HCT116 (cell line): Measurements from ENCODE around the gene TXLNB. TPM values are rescaled to one million over a fixed set of nuclear protein-coding genes. Genes with fewer than 3 reads are reported as not detected.

Source experiments
- ATAC-seq: fragments of 200-7000 bp; cut with Tn5 transposase; 2 replicates; pipeline ENCODE4 v1.9.1; 2020; ENCODE audit warnings: mild to moderate bottlenecking, moderate library complexity
- BruUV-seq: library from RNA; stranded (reverse); fragments of 400-500 nt; replicated peaks from 2 replicates; lab custom pipeline; 2021; lab: Mats Ljungman, UMichigan
- CTCF ChIA-PET: fragments of 300-600 bp; sonication (Branson Sonifier 250); formaldehyde crosslinking; loops from one replicate; lab custom pipeline; 2021; ENCODE audit warnings: antibody characterized with exemption; lab: Charles Lee
- POLR2A ChIA-PET: fragments of 300-600, 350-600 bp; sonication (Branson Sonifier 250); formaldehyde crosslinking; loops from one replicate; lab custom pipeline; 2021; ENCODE audit warnings: antibody characterized with exemption; lab: Charles Lee
- RAD21 ChIA-PET, 2 experiments: fragments of 300-600 bp; sonication (Branson Sonifier 250); formaldehyde crosslinking; loops; one replicate each; lab custom pipeline; 2023; ENCODE audit warnings: low total read pairs in 2 of 2; ENCODE audit not compliant: uncharacterized antibody in 2 of 2, unreplicated experiment in 2 of 2, low non-redundant PET in 1 of 2; lab: Charles Lee
- DNase-seq: peaks from one replicate; pipeline ENCODE4 v3.0.0-alpha.2; 2010; ENCODE audit warnings: low read depth, low spot score
- H2AFZ ChIP-seq: fragments of 200-600 bp; shearing (Covaris generic), sonication (generic); 2 replicates; pipeline ENCODE4 v1.6.1; 2017; ENCODE audit warnings: low read depth, mixed run types, mixed read lengths, antibody characterized with exemption, low read length; ENCODE audit not compliant: poor library complexity, severe bottlenecking
- H3K27ac ChIP-seq: 2 replicates; pipeline ENCODE4 v1.5.1; 2012; ENCODE audit warnings: low read depth, low read length
- H3K27me3 ChIP-seq: fragments of 200-600 bp; sonication (generic); 2 replicates; pipeline ENCODE4 v1.6.1; 2016; ENCODE audit warnings: mixed run types, low read length, mixed read lengths; ENCODE audit not compliant: insufficient read depth
- H3K36me3 ChIP-seq, 2 experiments: fragments of 200-500 bp in 1 of 2; fragments of 200-600 bp in 1 of 2; sonication (Bioruptor generic) in 1 of 2; sonication (generic) in 1 of 2; 2 replicates each; pipeline versions ENCODE4 v1.5.1 to v1.6.1; 2014 to 2016; ENCODE audit warnings: low read length in 2 of 2, inconsistent platforms in 1 of 2, mixed read lengths in 1 of 2, mixed run types in 1 of 2; ENCODE audit not compliant: insufficient read depth in 2 of 2, control insufficient read depth in 1 of 2
- H3K4me1 ChIP-seq, 2 experiments: fragments of 200-600 bp in 1 of 2; sonication (generic) in 1 of 2; 2 replicates each; pipeline versions ENCODE4 v1.5.1 to v1.6.1; 2012 to 2017; ENCODE audit warnings: low read length in 2 of 2, inconsistent platforms in 1 of 2, mild to moderate bottlenecking in 1 of 2, mixed read lengths in 1 of 2, mixed run types in 1 of 2, moderate library complexity in 1 of 2; ENCODE audit not compliant: insufficient read depth in 2 of 2, control insufficient read depth in 1 of 2
- H3K4me2 ChIP-seq: fragments of 200-600 bp; sonication (generic); 2 replicates; pipeline ENCODE4 v1.6.1; 2017; ENCODE audit warnings: mixed run types, low read length, mixed read lengths
- H3K4me3 ChIP-seq, 2 experiments: fragments of 200-600 bp in 1 of 2; sonication (generic) in 1 of 2; replicated peaks in 1 of 2; 2 replicates each; pipeline ENCODE4 v1.5.1; 2011 to 2016; ENCODE audit warnings: low read length in 2 of 2, control low read depth in 1 of 2, low read depth in 1 of 2, mild to moderate bottlenecking in 1 of 2, mixed read lengths in 1 of 2, mixed run types in 1 of 2
- H3K79me2 ChIP-seq: fragments of 200-600 bp; sonication (generic); 2 replicates; pipeline ENCODE4 v1.6.1; 2017; ENCODE audit warnings: mild to moderate bottlenecking, mixed run types, low read length, moderate library complexity, mixed read lengths; ENCODE audit not compliant: insufficient read depth
- H3K9ac ChIP-seq: fragments of 200-600 bp; sonication (generic); 2 replicates; pipeline ENCODE4 v1.6.1; 2016; ENCODE audit warnings: low read length, mixed read lengths
- H3K9me2 ChIP-seq: fragments of 200-600 bp; sonication (generic), shearing (Covaris generic); 2 replicates; pipeline ENCODE4 v1.6.1; 2017; ENCODE audit warnings: mixed run types, mild to moderate bottlenecking, moderate library complexity; ENCODE audit not compliant: insufficient read depth
- H3K9me3 ChIP-seq, 2 experiments: fragments of 200-500 bp in 1 of 2; fragments of 200-600 bp in 1 of 2; sonication (Bioruptor generic) in 1 of 2; sonication (generic) in 1 of 2; 2 replicates each; pipeline ENCODE4 v1.6.1; 2014 to 2017; ENCODE audit warnings: low read length in 2 of 2, mixed read lengths in 2 of 2, inconsistent platforms in 1 of 2, low read depth in 1 of 2, mild to moderate bottlenecking in 1 of 2, mixed run types in 1 of 2, moderate library complexity in 1 of 2; ENCODE audit not compliant: control insufficient read depth in 1 of 2, insufficient read depth in 1 of 2
- H4K20me1 ChIP-seq: fragments of 200-600 bp; sonication (generic), shearing (Covaris generic); 2 replicates; pipeline ENCODE4 v1.6.1; 2017; ENCODE audit warnings: mixed run types, mild to moderate bottlenecking, moderate library complexity; ENCODE audit not compliant: insufficient read depth
- CBX3 ChIP-seq: IDR thresholded peaks from 2 replicates; pipeline ENCODE4 v1.6.1; 2012; ENCODE audit warnings: low read depth
- EGR1 ChIP-seq: IDR thresholded peaks from 2 replicates; pipeline ENCODE4 v1.6.1; 2012; ENCODE audit warnings: low read depth
- ELF1 ChIP-seq: IDR thresholded peaks from 2 replicates; pipeline ENCODE4 v1.6.1; 2012; ENCODE audit warnings: low read depth, borderline replicate concordance
- EZH2 ChIP-seq: fragments of 200-600 bp; sonication (generic); IDR thresholded peaks from 2 replicates; pipeline ENCODE4 v1.6.1; 2017; ENCODE audit warnings: antibody characterized with exemption, mixed run types
- EZH2phosphoT487 ChIP-seq: fragments of 200-600 bp; IDR thresholded peaks from 2 replicates; pipeline ENCODE4 v1.6.1; 2018; ENCODE audit warnings: antibody characterized with exemption, borderline replicate concordance
- JUND ChIP-seq: IDR thresholded peaks from 2 replicates; pipeline ENCODE4 v1.6.1; 2012
- POLR2A ChIP-seq: IDR thresholded peaks from 2 replicates; pipeline ENCODE4 v1.7.0; 2011; ENCODE audit warnings: borderline replicate concordance; ENCODE audit not compliant: insufficient read depth, insufficient read length; ENCODE audit errors: extremely low read depth
- SP1 ChIP-seq: IDR thresholded peaks from 2 replicates; pipeline ENCODE4 v1.6.1; 2012; ENCODE audit warnings: low read depth
- TCF7L2 ChIP-seq: IDR thresholded peaks from 2 replicates; pipeline ENCODE4 v1.7.0; 2011; ENCODE audit warnings: borderline replicate concordance, inconsistent platforms; ENCODE audit not compliant: insufficient read depth, insufficient read length; ENCODE audit errors: extremely low read depth
- YY1 ChIP-seq: IDR thresholded peaks from 2 replicates; pipeline ENCODE4 v1.6.1; 2011; ENCODE audit warnings: low read length, low read depth, moderate library complexity, mild to moderate bottlenecking; ENCODE audit not compliant: insufficient replicate concordance; ENCODE audit errors: extremely low read depth
- ZFX ChIP-seq: fragments of 450-650 bp; IDR thresholded peaks from 2 replicates; pipeline ENCODE4 v1.6.1; 2017
- ZNF274 ChIP-seq: fragments of 200-500 bp; sonication (Bioruptor generic); IDR thresholded peaks from 2 replicates; pipeline ENCODE4 v1.6.1; 2014; ENCODE audit warnings: mild to moderate bottlenecking, low read depth, low read length, inconsistent platforms
- intact Hi-C: fragments of 100-400 bp; cut with micrococcal nuclease; formaldehyde crosslinking; loops from 2 replicates; pipeline ENCODE4 v1.10.0; 2022
- total RNA-seq: library from RNA; stranded (reverse); gene quantifications from one replicate; pipeline ENCODE4 v1.2.1, GENCODE V29; 2021; ENCODE audit not compliant: unreplicated experiment
- TF ChIP-seq, protein P1 (sequence below), 3 experiments: fragments of 200-600 bp in 1 of 3; sonication (generic) in 1 of 3; IDR thresholded peaks in 2 of 3; conservative IDR thresholded peaks in 1 of 3; 2 replicates each; pipeline ENCODE4 v1.5.1; 2012 to 2017; ENCODE audit warnings: low read depth in 2 of 3, low read length in 2 of 3, antibody characterized with exemption in 1 of 3, borderline replicate concordance in 1 of 3, control low read depth in 1 of 3, mild to moderate bottlenecking in 1 of 3, mixed read lengths in 1 of 3, mixed run types in 1 of 3, moderate library complexity in 1 of 3; ENCODE audit not compliant: insufficient read depth in 1 of 3
- TF ChIP-seq, protein P2 (sequence below): IDR thresholded peaks from 2 replicates; pipeline ENCODE4 v1.6.1; 2011; ENCODE audit warnings: mild to moderate bottlenecking, low read length, moderate library complexity; ENCODE audit not compliant: insufficient replicate concordance; ENCODE audit errors: extremely low read depth
- TF ChIP-seq, protein P3 (sequence below): IDR thresholded peaks from 2 replicates; pipeline ENCODE4 v1.6.1; 2012
- TF ChIP-seq, protein P4 (sequence below): IDR thresholded peaks from 2 replicates; pipeline ENCODE4 v1.6.1; 2012

Gene TXLNB
- total RNA-seq, 1 experiment from 2014 or later = 0.05 TPM

DNA sequence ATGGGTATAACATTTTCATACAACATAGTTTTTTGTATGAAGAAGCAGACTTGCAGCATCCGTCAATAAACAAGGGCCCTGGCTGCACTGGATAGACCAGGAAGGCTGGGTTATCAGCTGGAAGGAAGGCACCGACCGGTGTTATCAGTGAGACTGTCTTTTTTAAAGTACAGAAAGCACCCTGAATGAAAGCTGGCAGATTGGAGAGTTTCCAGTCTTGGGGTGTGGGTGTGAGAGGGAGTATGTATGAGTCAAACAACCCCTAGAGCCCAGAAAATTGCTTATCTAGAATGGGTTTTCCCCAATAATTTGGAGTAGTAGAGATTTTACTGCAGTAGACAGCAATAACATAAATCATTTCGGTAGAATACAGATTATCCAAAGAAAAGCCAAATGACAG is 42.4 kb downstream of the TXLNB start:
- DNase-seq (no peak), ATAC-seq (no peak)
- Histone ChIP-seq H3K27ac (no peak overlapping the region), H3K36me3 (no peaks in the 10 kb centered on the region), H3K79me2 (no peaks in the 10 kb centered on the region), H3K4me2 (no peak overlapping the region), H3K4me1 (no peaks in the 10 kb centered on the region), H3K9ac (no peak overlapping the region), H3K9me2 (no peaks in the 10 kb centered on the region; the same call in 1 of the 2 replicates), H3K9me3 (no peaks in the 10 kb centered on the region), H2AFZ (no peak overlapping the region), H3K27me3 (no peaks in the 10 kb centered on the region), H3K4me3 (no peak overlapping the region), H4K20me1 (no peaks in the 10 kb centered on the region)
- POLR2A ChIA-PET = no interaction called here
- RAD21 ChIA-PET = no interaction called here
- TF ChIP-seq ZFX = no peak
- TF ChIP-seq, protein P1, sequence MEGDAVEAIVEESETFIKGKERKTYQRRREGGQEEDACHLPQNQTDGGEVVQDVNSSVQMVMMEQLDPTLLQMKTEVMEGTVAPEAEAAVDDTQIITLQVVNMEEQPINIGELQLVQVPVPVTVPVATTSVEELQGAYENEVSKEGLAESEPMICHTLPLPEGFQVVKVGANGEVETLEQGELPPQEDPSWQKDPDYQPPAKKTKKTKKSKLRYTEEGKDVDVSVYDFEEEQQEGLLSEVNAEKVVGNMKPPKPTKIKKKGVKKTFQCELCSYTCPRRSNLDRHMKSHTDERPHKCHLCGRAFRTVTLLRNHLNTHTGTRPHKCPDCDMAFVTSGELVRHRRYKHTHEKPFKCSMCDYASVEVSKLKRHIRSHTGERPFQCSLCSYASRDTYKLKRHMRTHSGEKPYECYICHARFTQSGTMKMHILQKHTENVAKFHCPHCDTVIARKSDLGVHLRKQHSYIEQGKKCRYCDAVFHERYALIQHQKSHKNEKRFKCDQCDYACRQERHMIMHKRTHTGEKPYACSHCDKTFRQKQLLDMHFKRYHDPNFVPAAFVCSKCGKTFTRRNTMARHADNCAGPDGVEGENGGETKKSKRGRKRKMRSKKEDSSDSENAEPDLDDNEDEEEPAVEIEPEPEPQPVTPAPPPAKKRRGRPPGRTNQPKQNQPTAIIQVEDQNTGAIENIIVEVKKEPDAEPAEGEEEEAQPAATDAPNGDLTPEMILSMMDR (IDR thresholded peaks at IDR 0.05 in 2 of 3, conservative IDR thresholded peaks at IDR 0.05 in 1 of 3; ENCODE audit: borderline replicate concordance in 1 of 3, insufficient read depth in 1 of 3, low read depth in 2 of 3, low read length in 2 of 3) = no peak
- TF ChIP-seq, protein P2, sequence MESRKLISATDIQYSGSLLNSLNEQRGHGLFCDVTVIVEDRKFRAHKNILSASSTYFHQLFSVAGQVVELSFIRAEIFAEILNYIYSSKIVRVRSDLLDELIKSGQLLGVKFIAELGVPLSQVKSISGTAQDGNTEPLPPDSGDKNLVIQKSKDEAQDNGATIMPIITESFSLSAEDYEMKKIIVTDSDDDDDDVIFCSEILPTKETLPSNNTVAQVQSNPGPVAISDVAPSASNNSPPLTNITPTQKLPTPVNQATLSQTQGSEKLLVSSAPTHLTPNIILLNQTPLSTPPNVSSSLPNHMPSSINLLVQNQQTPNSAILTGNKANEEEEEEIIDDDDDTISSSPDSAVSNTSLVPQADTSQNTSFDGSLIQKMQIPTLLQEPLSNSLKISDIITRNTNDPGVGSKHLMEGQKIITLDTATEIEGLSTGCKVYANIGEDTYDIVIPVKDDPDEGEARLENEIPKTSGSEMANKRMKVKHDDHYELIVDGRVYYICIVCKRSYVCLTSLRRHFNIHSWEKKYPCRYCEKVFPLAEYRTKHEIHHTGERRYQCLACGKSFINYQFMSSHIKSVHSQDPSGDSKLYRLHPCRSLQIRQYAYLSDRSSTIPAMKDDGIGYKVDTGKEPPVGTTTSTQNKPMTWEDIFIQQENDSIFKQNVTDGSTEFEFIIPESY = no peak
- TF ChIP-seq EGR1 = no peak
- TF ChIP-seq ZNF274 = no peak
- no peak for TF ChIP-seq POLR2A
- no peak for TF ChIP-seq ELF1
- TF ChIP-seq TCF7L2 = no peak
- TF ChIP-seq, protein P3, sequence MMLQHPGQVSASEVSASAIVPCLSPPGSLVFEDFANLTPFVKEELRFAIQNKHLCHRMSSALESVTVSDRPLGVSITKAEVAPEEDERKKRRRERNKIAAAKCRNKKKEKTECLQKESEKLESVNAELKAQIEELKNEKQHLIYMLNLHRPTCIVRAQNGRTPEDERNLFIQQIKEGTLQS = no peak
- TF ChIP-seq, protein P4, sequence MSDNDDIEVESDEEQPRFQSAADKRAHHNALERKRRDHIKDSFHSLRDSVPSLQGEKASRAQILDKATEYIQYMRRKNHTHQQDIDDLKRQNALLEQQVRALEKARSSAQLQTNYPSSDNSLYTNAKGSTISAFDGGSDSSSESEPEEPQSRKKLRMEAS = no peak
- TF ChIP-seq YY1 = no peak
- no peak for TF ChIP-seq CBX3
- TF ChIP-seq EZH2 = no peak
- no peak for TF ChIP-seq JUND
- TF ChIP-seq SP1 = no peak
- TF ChIP-seq EZH2phosphoT487 = no peak
- CTCF ChIA-PET = interaction anchor here (1.6 kb wide), 1 partner anchor 30 kb away, joined by 6 read pairs; no protein-coding TSS in a partner anchor
- BruUV-seq = no TSS peak
- intact Hi-C loops = no loop called here
